Stimulated activated CD8-positive, alpha-beta memory T cell treated with anti-CD3 and anti-CD28 coated beads, Interleukin-12 subunit alpha, Interleukin-12 subunit beta, amount 100 ng/mL, for 1 hour (primary cell): ENCODE data around the gene TGM2.

ENCODE experiments used
- DNase-seq: peaks from one replicate; pipeline ENCODE4 v3.0.0-alpha.2; 2020; ENCODE audit warnings: low read depth

The TGM2 gene

DNA sequence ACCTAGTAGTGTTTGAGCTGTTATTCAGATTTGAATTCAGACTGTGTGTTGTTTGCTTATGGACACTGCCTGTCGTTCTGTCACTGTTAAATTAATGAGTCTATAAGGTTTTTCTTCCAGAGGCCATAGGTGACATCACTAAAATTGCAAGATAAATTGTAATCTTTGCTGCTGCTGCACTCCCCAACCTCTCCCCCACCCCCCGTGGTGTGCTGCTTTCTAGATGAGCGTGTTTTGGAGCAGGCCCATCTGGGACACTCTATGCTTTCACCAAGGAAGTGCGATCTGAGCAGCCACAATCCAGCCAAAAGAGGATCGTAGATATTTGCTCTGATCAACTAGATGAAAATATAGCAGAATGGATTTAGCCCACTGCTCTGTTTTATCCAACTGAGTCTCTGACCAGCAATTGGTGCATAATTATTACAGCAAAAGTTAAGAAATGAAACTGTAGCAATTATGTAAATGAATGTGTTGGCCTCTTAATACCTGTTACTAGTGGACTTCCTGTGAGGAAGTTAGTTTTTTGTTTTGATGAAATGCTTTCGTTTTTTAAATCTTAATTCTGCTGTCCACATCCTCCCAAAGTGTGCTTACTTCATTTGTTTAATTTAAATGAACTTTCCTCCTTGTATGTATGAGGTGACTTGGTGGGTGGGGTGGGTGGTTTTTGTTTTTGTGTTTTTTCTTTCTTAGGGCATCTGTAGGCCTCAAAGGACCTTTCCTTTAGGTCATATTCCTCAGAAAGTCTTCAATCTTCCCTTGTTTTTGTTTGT, 73.4 kb downstream of the TGM2 start:
- DNase-seq = no peak

DNA sequence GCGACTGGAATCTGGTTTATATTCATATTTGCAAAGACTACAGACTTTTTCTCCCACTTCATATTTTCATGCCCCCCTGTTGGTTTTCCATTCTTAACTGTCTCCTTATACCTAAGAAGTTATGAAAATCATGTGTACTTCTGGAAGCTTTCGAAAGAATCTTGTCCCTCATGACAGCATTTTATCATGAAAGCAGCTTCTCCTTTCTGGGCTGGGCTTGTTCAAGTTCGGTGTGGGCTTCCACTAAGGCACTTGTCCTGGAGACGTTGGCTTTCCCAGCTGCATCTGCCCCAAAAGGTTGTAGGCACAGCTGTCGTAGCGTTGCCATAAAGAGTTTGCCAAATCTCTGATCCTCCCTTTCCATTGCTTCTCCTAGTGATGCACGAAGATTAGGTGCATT, 75.0 kb downstream of the TGM2 start:
- no peak for DNase-seq

DNA sequence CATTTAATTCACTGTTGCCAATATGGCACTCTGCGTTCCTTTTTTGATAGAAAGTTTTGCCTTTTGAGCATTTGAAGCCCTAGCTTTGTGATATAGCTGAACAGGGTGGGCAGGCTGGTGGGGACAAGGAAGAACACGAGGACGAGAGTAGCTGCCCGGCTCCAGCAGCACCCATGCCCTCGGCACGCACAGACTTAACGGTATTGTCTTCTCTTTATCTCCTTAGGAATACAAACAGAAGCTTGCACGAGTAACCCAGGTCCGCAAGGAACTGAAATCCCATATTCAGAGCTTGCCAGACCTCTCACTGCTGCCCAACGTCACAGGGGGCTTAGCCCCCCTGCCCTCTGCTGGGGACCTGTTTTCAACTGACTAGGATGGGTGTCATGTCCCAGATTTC, 75.6 kb downstream of the TGM2 start:
- DNase-seq = no peak

DNA sequence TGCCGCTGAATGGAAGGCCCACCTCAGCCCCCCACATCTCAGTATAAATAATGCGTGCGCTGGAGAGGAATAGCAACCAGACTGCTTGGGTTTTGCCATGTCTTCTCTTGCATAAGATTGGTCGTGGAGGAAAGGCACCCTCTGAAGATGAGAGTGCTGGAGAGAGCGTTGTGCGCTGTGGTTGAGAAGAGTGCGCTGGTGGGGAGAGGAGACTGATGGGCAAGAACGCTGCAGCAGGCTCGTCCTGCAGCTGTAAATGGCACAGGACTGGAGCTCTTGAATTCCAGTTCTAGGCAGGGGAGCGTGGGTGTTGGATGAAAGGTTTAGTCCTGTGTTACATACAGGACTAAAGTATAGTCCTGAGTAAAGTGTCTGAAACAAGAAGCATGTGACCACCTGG, 80.0 kb downstream of the TGM2 start:
- DNase-seq = no peak

DNA sequence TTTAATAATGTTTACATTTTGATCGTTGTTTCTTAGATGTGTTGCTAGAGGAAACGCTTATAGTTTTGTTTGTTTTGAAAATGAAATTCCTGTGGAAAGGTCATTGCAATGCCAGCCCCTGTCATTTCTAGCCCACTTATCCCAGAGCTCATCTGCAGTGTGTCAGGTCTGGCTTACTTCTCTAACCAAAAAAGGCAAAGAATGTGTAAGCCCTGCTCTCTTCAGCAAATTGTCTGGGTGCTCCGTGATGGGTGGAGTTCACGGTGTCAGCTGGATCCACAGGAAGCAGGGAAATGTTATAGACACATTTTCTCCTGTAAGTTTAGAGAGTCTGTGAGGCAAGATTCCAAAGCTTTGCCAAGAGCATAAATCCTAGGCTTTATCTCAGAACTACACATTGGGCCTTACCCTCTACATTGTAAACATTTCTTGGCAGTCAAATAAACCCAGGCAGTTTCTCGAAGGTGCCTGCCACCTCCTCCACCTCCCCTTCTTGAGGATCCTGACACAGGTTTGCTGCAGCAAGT, 80.6 kb downstream of the TGM2 start:
- no peak for DNase-seq

DNA sequence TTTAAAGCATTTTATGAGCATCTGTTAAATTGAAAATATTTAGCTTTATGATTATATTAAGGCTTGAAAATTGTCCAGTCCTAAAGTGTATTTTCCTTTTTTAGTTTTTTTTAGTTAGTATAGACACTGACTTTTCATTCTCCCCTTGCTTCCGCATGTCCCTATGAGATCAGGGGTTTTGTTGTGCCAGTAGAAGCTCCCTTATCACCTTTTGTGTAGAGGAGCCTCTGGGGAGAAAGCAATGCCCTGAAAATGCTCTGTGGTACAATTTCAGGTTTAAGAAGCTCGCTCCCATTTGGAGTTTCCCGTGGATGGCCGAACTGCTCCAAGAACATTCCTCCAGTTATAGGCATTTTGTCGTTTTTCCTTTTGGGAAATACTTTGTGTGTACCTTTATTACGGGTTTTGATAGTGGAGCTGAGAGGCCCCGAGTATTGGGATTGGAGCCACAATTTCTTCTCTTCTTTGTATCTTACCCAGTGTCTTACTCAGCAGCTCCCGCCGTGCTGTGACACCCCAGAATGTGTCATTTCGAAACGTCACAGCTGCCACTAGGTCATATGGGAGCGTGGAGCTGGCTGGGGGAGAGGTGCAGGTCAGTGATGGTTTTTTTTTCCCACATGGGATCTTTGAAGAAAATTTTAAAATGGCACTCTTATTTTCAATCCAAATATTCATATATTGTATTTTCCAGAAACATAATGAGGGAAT, 81.6 kb downstream of the TGM2 start:
- no peak for DNase-seq

DNA sequence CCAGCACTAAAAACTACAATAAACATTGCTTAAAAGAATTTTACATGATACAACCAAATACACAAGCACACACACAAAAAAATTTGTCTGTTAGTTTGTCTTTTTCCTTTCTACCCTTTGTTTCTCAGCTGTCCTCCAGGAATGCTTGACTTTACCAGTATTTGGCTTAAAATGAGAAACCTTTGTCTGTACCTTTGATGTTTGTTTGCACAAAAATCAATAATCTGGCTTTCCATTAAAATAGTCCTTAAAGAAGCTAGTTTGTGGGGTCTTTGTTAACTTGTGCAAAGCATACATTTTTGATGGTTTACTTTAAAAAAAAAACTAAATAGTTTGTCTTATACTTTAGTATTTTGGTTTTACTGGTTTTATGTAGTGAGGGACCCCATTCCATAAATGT, 82.2 kb downstream of the TGM2 start:
- no peak for DNase-seq

DNA sequence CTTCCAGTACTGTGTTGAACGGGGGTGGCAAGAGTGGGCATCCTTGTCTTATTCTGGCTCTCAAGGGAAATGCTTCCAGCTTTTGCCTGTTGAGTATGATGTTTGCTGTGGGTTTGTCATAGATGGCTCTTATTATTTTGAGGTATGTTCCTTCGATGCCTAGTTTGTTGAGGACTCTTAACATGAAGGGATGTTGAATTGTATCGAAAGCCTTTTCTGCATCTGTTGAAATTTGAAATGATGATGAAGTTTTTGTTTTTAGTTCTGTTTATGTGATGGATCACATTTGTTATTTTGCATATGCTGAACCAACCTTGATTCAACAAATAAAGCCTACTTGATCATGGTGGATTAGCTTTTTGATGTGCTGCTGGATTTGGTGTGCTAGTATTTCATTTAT, 83.5 kb downstream of the TGM2 start:
- no peak for DNase-seq

DNA sequence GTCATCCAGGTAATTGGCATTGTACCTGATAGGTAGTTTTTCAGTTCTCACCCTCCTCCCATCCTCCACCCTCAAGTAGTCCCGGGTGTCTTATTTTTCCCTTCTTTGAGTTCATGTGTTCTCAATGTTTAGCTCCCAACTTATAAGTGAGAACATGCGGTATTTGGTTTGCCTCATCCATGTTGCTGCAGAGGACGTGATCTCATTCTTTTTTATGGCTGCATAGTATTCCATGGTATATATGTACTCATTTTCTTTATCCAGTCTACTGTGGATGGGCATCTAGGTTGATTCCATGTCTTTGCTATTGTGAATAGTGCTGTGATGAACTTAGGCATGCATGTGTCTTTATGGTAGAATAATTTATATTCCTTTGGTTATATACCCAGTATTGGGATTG, 85.7 kb downstream of the TGM2 start:
- no peak for DNase-seq

DNA sequence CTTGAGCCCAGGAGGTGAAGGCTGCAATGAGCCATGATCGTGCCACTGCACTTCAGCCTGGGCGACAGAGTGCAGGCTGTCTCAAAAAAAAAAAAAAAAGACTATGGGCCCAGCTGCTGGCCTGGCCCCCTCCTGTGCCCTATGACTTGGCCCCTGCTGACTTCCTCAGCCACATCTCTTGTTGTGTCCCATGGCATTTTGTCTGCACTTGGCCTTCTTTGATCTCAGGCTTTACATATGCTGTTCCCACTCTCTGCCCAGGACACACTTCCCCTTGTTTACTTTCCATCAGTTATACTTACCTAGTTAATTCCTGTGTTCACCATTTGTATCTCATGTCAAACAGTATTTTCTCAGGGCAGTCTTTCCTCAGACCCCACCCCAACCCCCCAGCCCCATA, 87.0 kb downstream of the TGM2 start:
- DNase-seq = no peak
